DMS 273 (cell line): ENCODE measurements around the gene FSTL4.
A peak's percentile ranks its signal among the peaks of the same experiment; 100 is the strongest.
"Not testable (repeated sequence)": the region's sequence is repeated elsewhere in the genome, so short reads cannot be mapped to it uniquely, and the experiment has no call there.

Source experiments
- DNase-seq: peaks from one replicate; lab custom pipeline; 2025; ENCODE audit not compliant: unreplicated experiment; lab: John Stamatoyannopoulos, UW

FSTL4 gene

DNA sequence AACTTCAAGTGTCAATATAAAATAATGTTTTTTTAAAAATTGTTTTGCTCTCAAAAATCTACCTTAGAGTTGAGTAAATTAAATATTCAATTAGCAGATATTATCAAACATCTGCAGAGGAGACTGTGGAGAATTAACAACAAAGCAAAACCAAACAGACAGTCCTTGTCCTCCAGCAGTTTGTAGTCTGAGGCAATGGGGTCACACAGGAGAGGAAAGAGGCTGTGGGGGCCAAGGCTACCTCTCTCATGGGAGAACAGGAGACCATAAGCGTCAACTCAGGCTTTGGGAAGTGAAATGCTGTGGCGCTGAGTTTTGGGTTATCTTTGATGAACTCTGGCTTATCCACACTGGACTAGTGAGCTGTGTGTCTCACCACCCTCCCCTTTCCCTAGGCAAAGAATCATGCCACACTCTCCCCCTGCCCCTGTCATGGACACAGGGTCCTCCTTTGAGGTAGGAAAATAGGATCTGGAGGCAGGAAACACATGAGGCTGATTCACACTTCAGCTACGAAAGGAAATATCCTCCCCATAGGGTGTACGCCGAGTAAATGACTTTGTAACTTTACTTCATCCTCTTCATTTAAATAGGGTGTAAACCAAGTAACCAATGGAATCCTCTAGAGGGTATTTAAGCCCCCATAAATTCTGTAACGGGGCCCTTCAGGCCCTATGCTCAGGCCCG is 152.7 kb downstream of the FSTL4 start:
- DNase-seq: no peak

DNA sequence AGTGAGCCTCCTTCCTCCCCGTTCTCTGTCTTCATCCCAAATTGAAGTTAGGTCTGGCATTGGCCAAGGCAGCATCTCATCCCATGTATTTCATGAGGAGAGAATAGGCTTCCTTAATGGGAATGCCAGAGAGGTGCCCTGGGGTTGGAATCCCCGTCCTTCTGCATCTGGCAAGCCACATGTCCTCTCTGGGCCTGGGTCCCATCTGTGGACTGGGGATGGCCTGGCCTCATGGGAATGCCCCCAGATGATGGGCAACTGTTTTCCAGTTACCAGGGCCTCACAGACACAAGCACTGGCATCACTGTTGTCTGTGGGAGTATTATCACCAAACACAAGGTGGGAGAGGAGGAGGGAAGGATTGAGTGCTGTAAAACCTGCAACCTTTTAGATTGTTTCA is 153.9 kb downstream of the FSTL4 start:
- DNase-seq: no peak

DNA sequence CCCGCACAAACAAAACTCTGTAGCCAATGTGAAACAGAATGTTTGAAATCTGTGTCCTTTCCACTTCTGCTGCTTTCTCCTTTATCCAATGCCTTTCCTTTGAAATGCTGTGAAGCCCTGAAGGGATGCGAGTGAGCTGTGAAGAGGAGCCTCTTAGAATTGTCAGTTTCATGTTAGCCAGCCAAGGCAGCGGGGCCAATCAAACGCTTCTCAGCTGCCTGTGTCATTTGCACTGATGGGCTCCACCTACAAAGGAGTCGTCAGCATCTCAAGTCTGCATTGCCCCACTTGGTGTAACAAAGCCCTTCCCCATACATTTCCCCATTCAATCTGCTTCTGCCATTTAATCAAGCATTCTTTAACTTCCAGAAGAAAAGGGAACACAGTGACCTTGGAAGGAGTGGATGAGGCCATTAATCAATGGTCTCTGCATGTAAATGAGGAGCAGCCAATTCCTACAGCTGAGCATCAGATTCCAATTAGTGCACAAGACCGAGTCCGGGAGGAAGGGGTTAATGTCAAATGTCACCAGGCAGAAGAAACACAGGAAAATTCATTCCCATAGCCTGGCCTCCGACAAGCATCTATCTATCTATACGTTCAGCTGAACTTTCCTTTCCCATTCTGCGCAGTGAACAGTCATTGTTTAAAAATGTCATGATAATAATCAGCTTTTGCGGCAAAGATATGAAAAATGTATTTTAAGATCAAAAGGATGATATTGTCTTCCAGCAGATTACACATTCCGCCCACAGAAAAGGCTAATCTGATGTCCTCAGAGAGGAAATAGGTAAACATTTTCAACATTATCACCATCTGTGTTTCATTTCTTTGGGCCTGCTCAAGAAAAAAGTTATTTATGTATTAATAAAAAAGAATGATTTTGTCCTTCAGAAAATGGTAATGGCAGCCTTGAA is 154.6 kb downstream of the FSTL4 start:
- no peak for DNase-seq

DNA sequence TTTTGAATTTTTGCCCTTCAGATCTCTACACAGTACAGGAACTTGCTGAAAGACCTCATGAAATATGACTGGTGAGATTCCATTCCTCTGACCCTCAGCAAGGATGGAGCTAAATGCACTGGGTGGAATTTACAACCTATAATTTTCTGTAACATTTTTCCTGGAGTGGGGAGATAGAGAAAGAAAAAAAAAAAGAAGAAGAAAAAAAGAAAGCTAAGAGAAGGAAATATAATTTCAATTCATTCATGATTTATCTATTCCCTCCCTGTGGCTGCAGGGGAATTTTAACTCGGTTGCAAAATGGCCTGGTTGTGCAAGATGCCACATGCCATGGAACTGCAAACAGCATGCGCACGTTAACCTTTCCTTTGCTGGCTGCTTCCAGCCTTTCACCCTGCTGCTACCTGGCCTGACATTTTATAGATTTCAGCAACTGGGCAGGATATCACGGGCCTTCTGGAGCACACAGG is 155.4 kb downstream of the FSTL4 start:
- no peak for DNase-seq

DNA sequence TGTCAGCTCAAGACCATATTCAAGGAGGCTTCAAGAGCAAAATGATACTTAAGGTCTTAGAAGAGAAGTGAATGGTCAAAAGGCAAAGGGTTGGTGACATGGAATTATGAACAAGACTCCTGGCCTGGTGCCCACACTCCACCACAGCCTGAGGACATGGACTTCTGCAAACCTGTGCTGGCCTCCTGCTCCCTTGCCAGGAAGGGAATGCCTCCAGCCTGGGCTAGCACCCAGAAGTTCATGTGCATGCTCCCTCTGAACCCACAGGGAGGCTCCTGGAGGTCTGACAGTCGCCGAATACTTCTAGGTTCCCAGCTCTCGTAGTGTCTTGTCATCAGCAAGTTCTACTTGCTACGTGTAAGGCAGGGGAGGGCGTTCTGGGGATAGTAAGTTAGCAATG is 156.7 kb downstream of the FSTL4 start:
- no peak for DNase-seq

DNA sequence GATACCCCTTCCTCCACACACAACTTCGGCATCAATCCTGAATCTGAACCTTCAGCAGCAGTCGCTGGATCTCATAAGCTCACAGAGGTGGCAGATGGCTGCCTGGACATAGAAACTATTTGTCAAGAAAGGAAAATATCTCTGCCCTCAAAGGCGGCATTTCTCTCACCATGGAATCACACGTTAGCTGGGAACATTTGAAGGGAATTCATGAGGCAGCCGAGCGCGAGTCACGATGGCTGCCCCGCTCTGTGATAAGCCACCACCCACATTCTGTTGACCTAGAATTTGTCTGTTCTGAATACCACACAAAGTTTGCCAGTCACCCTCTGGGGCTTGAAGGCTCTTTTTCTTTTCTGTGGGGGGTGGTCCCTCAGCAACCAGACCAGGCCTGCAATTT is 157.9 kb downstream of the FSTL4 start:
- no peak for DNase-seq

DNA sequence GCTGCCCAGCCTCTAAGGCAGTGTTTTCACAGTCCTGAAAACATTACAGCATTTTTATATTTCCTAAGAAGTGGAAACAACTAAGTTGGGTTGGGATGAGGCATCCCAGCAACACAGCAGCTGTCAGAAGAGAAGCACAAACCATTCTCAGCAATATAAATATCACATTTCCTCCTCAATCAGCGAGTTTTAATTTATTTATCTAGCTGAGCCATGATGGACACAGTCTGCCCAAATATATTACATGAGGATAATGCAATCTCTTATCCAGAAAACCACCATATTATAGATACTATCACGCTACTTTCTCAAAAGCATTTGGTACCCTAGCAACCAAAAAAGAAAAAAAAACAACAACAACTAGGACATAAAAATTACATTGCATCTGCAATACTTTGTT is 158.5 kb downstream of the FSTL4 start:
- DNase-seq: no peak

DNA sequence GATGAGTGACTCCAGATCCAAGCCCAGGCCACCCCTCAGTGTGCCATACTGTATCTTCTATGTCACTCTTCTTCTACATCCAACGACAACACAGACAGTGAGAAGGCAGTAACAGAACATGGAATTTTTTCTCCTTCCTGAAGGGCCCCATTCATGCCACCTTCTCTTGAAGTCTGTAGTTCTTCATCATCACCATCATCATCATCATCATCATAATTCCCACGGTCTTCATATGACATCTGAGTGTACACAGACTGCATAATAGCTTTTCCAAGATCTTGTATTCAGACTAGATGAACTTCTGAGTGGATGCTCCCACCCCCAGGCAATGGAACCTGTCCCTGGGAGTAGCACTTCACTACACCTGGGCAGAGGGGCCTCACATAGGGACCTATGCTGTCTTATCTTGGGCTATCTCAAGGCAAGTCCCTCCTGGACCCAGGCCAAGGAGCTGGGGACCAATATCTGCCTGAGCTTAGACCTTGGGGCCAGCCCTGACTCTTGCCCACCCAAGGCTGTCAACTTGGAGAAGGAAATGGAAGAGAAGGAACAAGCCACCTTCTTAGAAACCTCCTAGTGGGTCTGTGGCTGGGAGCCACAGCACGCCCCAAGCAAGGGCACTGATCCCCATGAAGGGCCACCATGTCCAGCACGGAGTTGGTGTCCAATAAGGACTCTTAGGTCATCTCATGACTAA is 159.1 kb downstream of the FSTL4 start:
- no peak for DNase-seq

DNA sequence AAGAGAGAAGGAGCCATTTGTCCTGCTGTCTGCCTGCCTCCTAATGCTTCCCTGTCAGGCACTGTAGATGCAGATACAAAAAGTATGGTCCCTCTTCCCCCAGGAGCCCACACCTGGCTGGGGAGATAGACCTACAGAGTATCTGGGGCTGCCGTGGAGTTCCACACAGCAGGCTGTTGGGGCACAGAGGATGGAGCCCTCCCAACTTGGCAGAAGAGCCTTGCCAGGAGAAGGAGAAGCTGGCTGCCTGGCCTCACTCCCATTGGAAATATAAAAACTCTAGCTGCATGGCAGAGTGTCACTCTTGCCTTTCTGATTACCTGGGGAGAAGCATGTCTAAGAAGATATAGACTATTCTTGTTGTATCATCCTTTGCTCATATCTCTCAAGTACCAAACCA is 160.4 kb downstream of the FSTL4 start:
- no peak for DNase-seq

DNA sequence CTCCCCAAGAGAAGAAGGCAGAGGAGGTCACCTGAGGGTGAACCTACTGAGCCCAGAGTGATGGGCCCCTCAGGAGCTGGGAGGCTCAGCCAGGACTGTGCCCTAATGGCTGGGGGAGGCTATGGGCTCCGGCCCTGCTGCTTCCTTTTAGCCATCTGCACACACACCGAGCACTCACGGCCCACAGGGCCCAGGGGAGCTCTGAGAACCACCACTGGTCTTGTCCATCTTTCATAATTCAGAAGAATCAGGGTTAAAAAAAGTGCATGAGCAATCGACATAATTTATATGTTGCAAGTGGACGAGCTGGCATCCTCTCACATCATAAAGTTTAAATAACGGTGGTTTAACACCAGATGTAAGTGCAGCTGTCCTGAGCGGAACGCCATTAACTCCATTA is 162.1 kb downstream of the FSTL4 start:
- DNase-seq: peak; percentile 17

DNA sequence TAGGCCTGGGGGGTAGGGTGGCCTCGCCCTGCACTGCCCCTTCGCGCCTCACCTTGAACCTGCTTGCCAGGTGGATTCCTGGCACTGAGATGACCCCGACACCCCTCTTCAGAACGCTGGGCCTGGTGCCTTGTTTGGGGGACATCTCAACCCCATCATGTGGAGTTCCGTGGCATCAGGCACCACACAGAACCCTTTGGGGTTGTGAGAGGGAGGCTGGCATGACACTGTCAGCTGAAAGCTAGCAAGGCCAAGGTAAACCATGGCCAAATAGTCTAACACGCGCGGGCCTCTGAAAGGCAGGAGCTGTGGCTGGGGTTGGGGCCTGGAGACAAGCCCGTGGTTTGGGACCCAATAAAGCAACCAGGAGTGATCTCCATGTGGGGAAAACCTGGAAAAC is 163.2 kb downstream of the FSTL4 start:
- DNase-seq: no peak

DNA sequence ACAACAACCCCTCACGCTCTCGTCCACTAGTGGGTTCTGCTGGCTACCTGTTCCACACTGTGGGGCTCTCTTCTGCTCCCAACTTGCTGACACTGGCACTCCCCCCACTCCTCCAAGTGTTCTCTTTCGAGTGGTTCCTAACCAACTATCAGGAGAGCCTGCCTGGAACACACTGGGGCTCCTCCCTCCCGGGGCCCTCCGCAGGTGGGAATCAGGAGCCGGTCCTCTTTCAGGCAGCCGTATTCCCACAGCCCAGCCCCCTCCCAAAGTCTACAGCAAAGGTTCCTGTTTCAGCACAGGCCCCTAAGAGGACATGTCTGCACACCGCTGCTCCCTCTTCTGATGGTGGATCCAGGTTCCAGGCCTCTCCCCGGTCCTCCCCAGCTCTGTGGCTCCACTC is 165.9 kb downstream of the FSTL4 start:
- DNase-seq: no peak

DNA sequence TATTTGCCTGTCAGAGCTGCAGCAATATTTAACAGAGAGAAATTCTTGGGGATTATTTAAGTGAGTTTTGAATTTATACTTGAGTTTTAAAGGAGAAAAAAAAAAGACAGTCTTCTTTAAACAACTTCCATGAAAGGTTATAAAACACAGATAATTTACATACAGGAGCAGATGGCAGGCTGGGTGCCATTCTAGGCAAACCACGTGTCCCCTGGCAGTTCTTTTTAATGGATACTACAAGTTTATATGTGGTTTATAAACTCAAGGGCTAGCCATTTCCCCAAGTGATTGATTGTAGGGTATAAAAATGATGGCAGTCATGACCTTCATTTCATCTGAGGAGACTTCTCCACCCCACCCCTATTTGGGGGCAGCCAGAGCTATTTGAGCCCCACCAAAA is 166.6 kb downstream of the FSTL4 start:
- DNase-seq: peak; percentile 50

DNA sequence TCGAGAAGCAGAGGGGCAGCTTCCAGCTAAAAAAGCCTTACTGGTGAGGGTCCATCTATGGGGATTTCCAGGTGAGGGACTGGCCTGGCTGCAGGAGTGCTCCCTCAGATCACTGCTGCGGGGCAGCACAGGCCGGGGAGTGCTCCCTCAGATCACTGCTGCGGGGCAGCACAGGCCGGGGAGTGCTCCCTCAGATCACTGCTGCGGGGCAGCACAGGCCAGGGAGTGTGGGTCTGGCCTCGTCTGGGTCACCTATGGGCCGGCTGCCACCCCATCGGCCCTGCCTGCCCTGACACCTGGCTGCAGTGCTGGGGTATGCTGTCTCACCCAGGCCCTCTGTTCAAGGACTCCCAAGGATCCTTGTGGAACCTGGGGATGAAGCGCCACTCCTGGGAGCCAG is 167.1 kb downstream of the FSTL4 start:
- DNase-seq: not testable (repeated sequence)

DNA sequence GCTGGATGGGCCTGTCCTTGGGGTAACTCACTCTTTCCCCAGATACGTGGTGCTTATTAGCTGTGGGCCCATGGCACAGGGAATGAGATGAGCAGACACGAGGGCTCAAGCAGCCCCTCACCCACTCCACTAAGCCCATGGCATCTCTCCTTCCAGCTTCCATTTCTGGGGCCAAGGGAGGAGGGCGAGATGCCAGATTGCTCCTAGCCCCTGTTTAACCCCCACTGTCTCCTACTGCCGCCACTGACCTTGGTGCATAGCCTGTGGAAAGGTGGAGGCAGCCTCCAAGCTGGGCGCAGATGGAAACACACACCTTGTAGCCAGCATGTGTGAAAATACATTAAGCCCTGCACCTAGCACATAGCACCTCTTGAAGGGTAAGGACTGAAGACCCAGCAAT is 167.6 kb downstream of the FSTL4 start:
- DNase-seq: no peak

DNA sequence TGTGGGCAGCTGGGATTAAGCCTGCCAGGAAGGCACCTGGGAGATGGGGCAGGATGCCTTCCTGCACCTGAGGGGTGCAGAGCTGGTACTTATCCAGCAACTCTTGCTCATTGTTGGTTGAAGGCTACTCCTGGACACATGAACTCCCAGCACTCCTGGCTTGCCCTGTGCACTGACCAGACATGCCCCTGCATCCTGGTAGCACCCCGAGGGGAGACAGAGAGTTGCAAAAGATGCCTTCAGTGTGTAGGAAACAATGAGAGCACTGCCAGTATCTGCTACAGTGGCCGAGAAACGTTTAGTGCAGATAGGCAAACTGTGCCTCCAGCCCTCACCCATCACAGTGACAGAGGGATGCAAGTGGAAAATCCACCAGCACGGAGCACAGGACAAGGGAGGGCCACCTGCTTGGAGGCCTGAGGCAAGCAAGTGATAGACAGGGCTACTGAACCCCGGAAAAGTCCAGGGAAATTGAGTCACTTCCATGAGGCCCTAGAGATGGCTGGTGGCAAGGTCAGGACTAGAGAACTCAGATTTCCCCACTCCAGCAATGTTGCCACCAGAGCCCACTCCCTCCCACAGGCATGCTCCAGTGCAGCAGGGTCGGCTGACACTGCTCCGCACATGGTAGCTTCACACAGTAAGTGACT is 171.1 kb downstream of the FSTL4 start:
- no peak for DNase-seq

DNA sequence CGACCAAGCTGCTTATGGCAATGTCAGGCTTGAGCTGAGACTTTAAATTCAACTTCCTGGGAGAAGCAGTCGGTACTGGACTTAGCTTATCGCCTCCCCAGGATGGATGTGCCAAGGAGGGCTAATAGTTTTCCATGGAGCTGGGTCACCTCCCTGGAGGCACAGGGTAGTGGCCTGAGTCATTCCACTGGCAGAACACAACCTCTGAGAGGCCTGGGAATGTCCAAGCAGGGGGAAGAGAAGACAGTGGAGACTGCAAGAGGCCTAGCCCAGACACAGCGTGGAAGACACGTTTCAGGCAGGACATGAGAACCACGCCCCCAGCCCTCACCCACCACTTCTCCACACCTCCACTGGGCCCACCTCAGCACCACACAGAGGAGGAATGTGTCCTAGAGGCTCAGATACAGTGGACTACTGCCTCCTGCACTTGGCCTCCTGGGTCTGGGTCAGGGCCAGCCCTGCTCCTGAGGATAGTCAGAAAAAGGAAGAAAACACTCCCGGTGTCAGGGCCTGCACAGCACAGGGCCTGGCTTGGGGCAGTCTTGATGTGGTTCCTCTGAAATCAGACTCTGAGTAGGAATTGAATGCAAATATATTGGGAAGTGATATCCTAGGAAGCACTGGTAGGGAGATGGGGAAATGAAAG is 171.8 kb downstream of the FSTL4 start:
- no peak for DNase-seq

DNA sequence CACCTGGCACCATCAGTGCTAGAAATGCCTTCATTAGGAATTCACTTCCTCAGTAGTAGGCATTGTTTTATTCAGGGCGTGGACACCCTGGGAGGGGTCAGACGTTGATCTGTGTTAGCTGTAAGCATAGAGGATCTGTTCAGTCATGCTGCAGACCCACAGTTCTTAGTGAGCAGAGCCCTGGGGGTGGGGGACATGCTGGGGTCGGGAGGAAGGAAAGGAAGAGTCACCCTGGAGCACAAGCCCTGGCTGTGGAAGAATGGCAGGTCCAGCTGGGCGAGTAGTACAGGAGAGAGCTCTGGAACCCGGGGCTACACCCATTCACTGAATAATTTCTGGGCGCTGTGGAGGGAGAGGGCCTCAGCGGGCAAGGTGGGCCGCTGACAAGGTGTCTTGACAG is 172.5 kb downstream of the FSTL4 start:
- DNase-seq: no peak

DNA sequence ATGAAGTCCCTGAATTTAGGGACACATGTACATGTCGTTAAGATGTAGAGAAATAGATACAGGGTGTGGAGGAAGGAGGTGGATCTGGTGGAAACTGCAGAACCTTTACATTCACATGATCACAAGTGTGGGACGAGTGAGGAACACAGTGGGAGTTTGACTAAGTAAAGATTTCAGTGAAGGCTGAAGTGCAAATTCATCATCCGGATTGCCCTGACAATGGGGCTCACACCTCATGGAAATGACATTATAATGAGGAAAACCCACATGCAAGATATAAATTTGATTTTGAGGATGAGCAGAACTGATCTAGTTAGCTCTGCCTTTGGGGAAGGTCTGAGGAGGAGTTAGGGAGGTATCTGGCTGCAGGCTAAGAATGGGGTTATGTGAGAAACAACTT is 173.9 kb downstream of the FSTL4 start:
- DNase-seq: no peak

DNA sequence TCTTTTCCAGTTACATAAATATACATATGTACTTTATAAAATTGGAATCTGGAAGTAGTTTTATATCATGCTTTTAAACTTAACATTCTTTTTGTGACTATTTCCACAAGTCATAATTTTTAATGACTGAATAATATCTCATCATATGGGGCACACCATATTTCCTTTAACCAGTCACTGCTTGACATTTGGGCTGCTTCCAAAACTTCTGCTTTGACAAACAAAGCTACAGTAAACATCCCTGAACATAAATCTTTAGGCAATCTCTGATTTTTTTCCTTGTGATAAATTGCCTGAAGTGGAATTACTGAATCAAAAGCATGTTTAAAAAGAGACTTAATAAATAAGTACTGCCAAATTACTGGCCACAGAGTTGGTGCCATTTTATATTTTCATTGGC is 178.0 kb downstream of the FSTL4 start:
- no peak for DNase-seq

DNA sequence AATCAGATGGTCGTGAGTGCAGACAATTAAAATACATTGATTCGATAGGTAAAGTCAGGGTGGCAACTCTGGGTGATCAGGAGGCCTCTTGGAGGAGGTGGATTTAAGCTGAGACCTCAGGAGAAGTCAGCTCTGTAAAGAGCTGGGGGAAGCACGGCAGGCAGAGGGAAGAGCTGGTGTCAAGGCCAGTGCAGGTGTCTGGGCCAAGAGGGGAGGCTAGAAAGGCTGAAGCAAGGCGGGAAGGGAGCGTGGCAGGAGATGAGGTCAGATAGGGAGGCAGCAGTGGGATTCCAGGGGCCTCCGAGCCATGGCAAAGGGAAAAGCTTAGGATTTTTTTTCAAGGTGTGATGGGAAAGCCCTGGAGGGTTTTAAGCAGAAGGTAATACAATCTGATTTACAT is 178.7 kb downstream of the FSTL4 start:
- DNase-seq: no peak
